HCT116 (cell line): Measurements from ENCODE around the gene TSPEAR. TPM values are rescaled to one million over a fixed set of nuclear protein-coding genes. Genes with fewer than 3 reads are reported as not detected.

ENCODE experiments used
- ATAC-seq: fragments of 200-7000 bp; cut with Tn5 transposase; 2 replicates; pipeline ENCODE4 v1.9.1; 2020; ENCODE audit warnings: mild to moderate bottlenecking, moderate library complexity
- BruUV-seq: library from RNA; stranded (reverse); fragments of 400-500 nt; replicated peaks from 2 replicates; lab custom pipeline; 2021; lab: Mats Ljungman, UMichigan
- CTCF ChIA-PET: fragments of 300-600 bp; sonication (Branson Sonifier 250); formaldehyde crosslinking; loops from one replicate; lab custom pipeline; 2021; ENCODE audit warnings: antibody characterized with exemption; lab: Charles Lee
- POLR2A ChIA-PET: fragments of 300-600, 350-600 bp; sonication (Branson Sonifier 250); formaldehyde crosslinking; loops from one replicate; lab custom pipeline; 2021; ENCODE audit warnings: antibody characterized with exemption; lab: Charles Lee
- RAD21 ChIA-PET, 2 experiments: fragments of 300-600 bp; sonication (Branson Sonifier 250); formaldehyde crosslinking; loops; one replicate each; lab custom pipeline; 2023; ENCODE audit warnings: low total read pairs in 2 of 2; ENCODE audit not compliant: uncharacterized antibody in 2 of 2, unreplicated experiment in 2 of 2, low non-redundant PET in 1 of 2; lab: Charles Lee
- DNase-seq: peaks from one replicate; pipeline ENCODE4 v3.0.0-alpha.2; 2010; ENCODE audit warnings: low read depth, low spot score
- H2AFZ ChIP-seq: fragments of 200-600 bp; shearing (Covaris generic), sonication (generic); 2 replicates; pipeline ENCODE4 v1.6.1; 2017; ENCODE audit warnings: low read depth, mixed run types, mixed read lengths, antibody characterized with exemption, low read length; ENCODE audit not compliant: poor library complexity, severe bottlenecking
- H3K27ac ChIP-seq: 2 replicates; pipeline ENCODE4 v1.5.1; 2012; ENCODE audit warnings: low read depth, low read length
- H3K27me3 ChIP-seq: fragments of 200-600 bp; sonication (generic); 2 replicates; pipeline ENCODE4 v1.6.1; 2016; ENCODE audit warnings: mixed run types, low read length, mixed read lengths; ENCODE audit not compliant: insufficient read depth
- H3K36me3 ChIP-seq, 2 experiments: fragments of 200-500 bp in 1 of 2; fragments of 200-600 bp in 1 of 2; sonication (Bioruptor generic) in 1 of 2; sonication (generic) in 1 of 2; 2 replicates each; pipeline versions ENCODE4 v1.5.1 to v1.6.1; 2014 to 2016; ENCODE audit warnings: low read length in 2 of 2, inconsistent platforms in 1 of 2, mixed read lengths in 1 of 2, mixed run types in 1 of 2; ENCODE audit not compliant: insufficient read depth in 2 of 2, control insufficient read depth in 1 of 2
- H3K4me1 ChIP-seq, 2 experiments: fragments of 200-600 bp in 1 of 2; sonication (generic) in 1 of 2; 2 replicates each; pipeline versions ENCODE4 v1.5.1 to v1.6.1; 2012 to 2017; ENCODE audit warnings: low read length in 2 of 2, inconsistent platforms in 1 of 2, mild to moderate bottlenecking in 1 of 2, mixed read lengths in 1 of 2, mixed run types in 1 of 2, moderate library complexity in 1 of 2; ENCODE audit not compliant: insufficient read depth in 2 of 2, control insufficient read depth in 1 of 2
- H3K4me2 ChIP-seq: fragments of 200-600 bp; sonication (generic); 2 replicates; pipeline ENCODE4 v1.6.1; 2017; ENCODE audit warnings: mixed run types, low read length, mixed read lengths
- H3K4me3 ChIP-seq, 2 experiments: fragments of 200-600 bp in 1 of 2; sonication (generic) in 1 of 2; replicated peaks in 1 of 2; 2 replicates each; pipeline ENCODE4 v1.5.1; 2011 to 2016; ENCODE audit warnings: low read length in 2 of 2, control low read depth in 1 of 2, low read depth in 1 of 2, mild to moderate bottlenecking in 1 of 2, mixed read lengths in 1 of 2, mixed run types in 1 of 2
- H3K79me2 ChIP-seq: fragments of 200-600 bp; sonication (generic); 2 replicates; pipeline ENCODE4 v1.6.1; 2017; ENCODE audit warnings: mild to moderate bottlenecking, mixed run types, low read length, moderate library complexity, mixed read lengths; ENCODE audit not compliant: insufficient read depth
- H3K9ac ChIP-seq: fragments of 200-600 bp; sonication (generic); 2 replicates; pipeline ENCODE4 v1.6.1; 2016; ENCODE audit warnings: low read length, mixed read lengths
- H3K9me2 ChIP-seq: fragments of 200-600 bp; sonication (generic), shearing (Covaris generic); 2 replicates; pipeline ENCODE4 v1.6.1; 2017; ENCODE audit warnings: mixed run types, mild to moderate bottlenecking, moderate library complexity; ENCODE audit not compliant: insufficient read depth
- H3K9me3 ChIP-seq, 2 experiments: fragments of 200-500 bp in 1 of 2; fragments of 200-600 bp in 1 of 2; sonication (Bioruptor generic) in 1 of 2; sonication (generic) in 1 of 2; 2 replicates each; pipeline ENCODE4 v1.6.1; 2014 to 2017; ENCODE audit warnings: low read length in 2 of 2, mixed read lengths in 2 of 2, inconsistent platforms in 1 of 2, low read depth in 1 of 2, mild to moderate bottlenecking in 1 of 2, mixed run types in 1 of 2, moderate library complexity in 1 of 2; ENCODE audit not compliant: control insufficient read depth in 1 of 2, insufficient read depth in 1 of 2
- H4K20me1 ChIP-seq: fragments of 200-600 bp; sonication (generic), shearing (Covaris generic); 2 replicates; pipeline ENCODE4 v1.6.1; 2017; ENCODE audit warnings: mixed run types, mild to moderate bottlenecking, moderate library complexity; ENCODE audit not compliant: insufficient read depth
- CBX3 ChIP-seq: IDR thresholded peaks from 2 replicates; pipeline ENCODE4 v1.6.1; 2012; ENCODE audit warnings: low read depth
- ELF1 ChIP-seq: IDR thresholded peaks from 2 replicates; pipeline ENCODE4 v1.6.1; 2012; ENCODE audit warnings: low read depth, borderline replicate concordance
- JUND ChIP-seq: IDR thresholded peaks from 2 replicates; pipeline ENCODE4 v1.6.1; 2012
- POLR2A ChIP-seq: IDR thresholded peaks from 2 replicates; pipeline ENCODE4 v1.7.0; 2011; ENCODE audit warnings: borderline replicate concordance; ENCODE audit not compliant: insufficient read depth, insufficient read length; ENCODE audit errors: extremely low read depth
- POLR2AphosphoS5 ChIP-seq: IDR thresholded peaks from 2 replicates; pipeline ENCODE4 v1.6.1; 2011; ENCODE audit warnings: mild to moderate bottlenecking, low read depth, low read length, moderate library complexity
- intact Hi-C: fragments of 100-400 bp; cut with micrococcal nuclease; formaldehyde crosslinking; loops from 2 replicates; pipeline ENCODE4 v1.10.0; 2022
- total RNA-seq: library from RNA; stranded (reverse); gene quantifications from one replicate; pipeline ENCODE4 v1.2.1, GENCODE V29; 2021; ENCODE audit not compliant: unreplicated experiment
- TF ChIP-seq, protein P1 (sequence below), 3 experiments: fragments of 200-600 bp in 1 of 3; sonication (generic) in 1 of 3; IDR thresholded peaks in 2 of 3; conservative IDR thresholded peaks in 1 of 3; 2 replicates each; pipeline ENCODE4 v1.5.1; 2012 to 2017; ENCODE audit warnings: low read depth in 2 of 3, low read length in 2 of 3, antibody characterized with exemption in 1 of 3, borderline replicate concordance in 1 of 3, control low read depth in 1 of 3, mild to moderate bottlenecking in 1 of 3, mixed read lengths in 1 of 3, mixed run types in 1 of 3, moderate library complexity in 1 of 3; ENCODE audit not compliant: insufficient read depth in 1 of 3
- TF ChIP-seq, protein P2 (sequence below): IDR thresholded peaks from 2 replicates; pipeline ENCODE4 v1.6.1; 2011; ENCODE audit warnings: mild to moderate bottlenecking, low read length, moderate library complexity; ENCODE audit not compliant: insufficient replicate concordance; ENCODE audit errors: extremely low read depth

The TSPEAR gene
- total RNA-seq, 1 experiment from 2014 or later, result not detected

- intact Hi-C loops, result no loop called here
- no peak within 1 kb of the TSS for H3K27ac ChIP-seq
- BruUV-seq, result no TSS peak
- H3K9me2 ChIP-seq, result no peaks in the 10 kb centered on the region
- TF ChIP-seq, protein P1, sequence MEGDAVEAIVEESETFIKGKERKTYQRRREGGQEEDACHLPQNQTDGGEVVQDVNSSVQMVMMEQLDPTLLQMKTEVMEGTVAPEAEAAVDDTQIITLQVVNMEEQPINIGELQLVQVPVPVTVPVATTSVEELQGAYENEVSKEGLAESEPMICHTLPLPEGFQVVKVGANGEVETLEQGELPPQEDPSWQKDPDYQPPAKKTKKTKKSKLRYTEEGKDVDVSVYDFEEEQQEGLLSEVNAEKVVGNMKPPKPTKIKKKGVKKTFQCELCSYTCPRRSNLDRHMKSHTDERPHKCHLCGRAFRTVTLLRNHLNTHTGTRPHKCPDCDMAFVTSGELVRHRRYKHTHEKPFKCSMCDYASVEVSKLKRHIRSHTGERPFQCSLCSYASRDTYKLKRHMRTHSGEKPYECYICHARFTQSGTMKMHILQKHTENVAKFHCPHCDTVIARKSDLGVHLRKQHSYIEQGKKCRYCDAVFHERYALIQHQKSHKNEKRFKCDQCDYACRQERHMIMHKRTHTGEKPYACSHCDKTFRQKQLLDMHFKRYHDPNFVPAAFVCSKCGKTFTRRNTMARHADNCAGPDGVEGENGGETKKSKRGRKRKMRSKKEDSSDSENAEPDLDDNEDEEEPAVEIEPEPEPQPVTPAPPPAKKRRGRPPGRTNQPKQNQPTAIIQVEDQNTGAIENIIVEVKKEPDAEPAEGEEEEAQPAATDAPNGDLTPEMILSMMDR (IDR thresholded peaks at IDR 0.05 in 2 of 3, conservative IDR thresholded peaks at IDR 0.05 in 1 of 3; ENCODE audit: borderline replicate concordance in 1 of 3, insufficient read depth in 1 of 3, low read depth in 2 of 3, low read length in 2 of 3), result no peak
- TF ChIP-seq CBX3 (no peak), POLR2AphosphoS5 (no peak), ELF1 (no peak), POLR2A (no peak), JUND (no peak)
- TF ChIP-seq, protein P2, sequence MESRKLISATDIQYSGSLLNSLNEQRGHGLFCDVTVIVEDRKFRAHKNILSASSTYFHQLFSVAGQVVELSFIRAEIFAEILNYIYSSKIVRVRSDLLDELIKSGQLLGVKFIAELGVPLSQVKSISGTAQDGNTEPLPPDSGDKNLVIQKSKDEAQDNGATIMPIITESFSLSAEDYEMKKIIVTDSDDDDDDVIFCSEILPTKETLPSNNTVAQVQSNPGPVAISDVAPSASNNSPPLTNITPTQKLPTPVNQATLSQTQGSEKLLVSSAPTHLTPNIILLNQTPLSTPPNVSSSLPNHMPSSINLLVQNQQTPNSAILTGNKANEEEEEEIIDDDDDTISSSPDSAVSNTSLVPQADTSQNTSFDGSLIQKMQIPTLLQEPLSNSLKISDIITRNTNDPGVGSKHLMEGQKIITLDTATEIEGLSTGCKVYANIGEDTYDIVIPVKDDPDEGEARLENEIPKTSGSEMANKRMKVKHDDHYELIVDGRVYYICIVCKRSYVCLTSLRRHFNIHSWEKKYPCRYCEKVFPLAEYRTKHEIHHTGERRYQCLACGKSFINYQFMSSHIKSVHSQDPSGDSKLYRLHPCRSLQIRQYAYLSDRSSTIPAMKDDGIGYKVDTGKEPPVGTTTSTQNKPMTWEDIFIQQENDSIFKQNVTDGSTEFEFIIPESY, result no peak
- TF ChIP-seq, all 23 proteins: peak for 0
- Histone ChIP-seq H2AFZ (no peak within 1 kb of the TSS), H3K4me2 (no peak within 1 kb of the TSS), H3K4me1 (no peaks in the 10 kb centered on the region), H4K20me1 (no peaks in the 10 kb centered on the region), H3K9ac (no peak within 1 kb of the TSS), H3K4me3 (no peak within 1 kb of the TSS), H3K79me2 (no peaks in the 10 kb centered on the region), H3K36me3 (no peaks in the 10 kb centered on the region; a peak in 1 of 4 replicates), H3K9me3 (no peaks in the 10 kb centered on the region), H3K27me3 (0 out of 2 replicates have a peak, but pooled peaks cover 5% of the 10 kb centered on the region)
- ChIA-PET CTCF (no interaction called here), POLR2A (no interaction called here), RAD21 (no interaction called here)
- ATAC-seq (no peak; the same call in 1 of the 2 replicates), DNase-seq (no peak)
Observed at GRCh38 chr21:44666401-44667320, 44.7 kb downstream of the TSPEAR start, which contains the start of gene KRTAP12-2. KRTAP12-2 (minus strand) TSS chr21:44666927; CDS start chr21:44666886, 41 bp downstream.
